Measurements from ENCODE around the gene EIF3C.
"Not testable (repeated sequence)": the region's sequence is repeated elsewhere in the genome, so short reads cannot be mapped to it uniquely, and the experiment has no call there.

EIF3C gene

DNA sequence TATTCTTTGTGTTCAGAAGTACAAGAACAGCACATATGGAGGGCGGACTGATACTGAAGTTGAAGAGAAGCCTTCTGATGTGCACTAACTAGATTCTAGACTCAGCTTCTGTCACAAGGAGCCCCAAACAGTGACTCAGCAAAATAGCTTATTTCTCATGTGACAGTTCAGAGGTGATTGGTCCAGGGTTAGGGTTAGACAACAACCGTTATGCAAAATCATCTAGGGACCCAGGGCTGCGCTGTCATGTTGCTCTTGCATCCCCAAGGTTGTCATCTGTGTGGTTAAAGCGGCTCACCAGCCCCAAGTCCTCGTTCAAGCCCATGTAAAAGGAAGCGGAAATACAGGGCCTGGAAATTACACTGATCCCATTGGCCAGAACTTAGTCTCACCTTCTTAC lies 70.4 kb downstream of the EIF3C start:
- not testable (repeated sequence) for H3K4me1 ChIP-seq (ENCODE audit: insufficient read depth, poor library complexity, severe bottlenecking); H3K9me3 ChIP-seq (ENCODE audit: severe bottlenecking); H3K27ac ChIP-seq (ENCODE audit: poor library complexity, severe bottlenecking); DNase-seq (ENCODE audit: low spot score); ATAC-seq (ENCODE audit: low read depth); H3K27me3 ChIP-seq (ENCODE audit: insufficient read depth, poor library complexity, severe bottlenecking); H3K36me3 ChIP-seq (ENCODE audit: low read depth); H3K4me3 ChIP-seq (ENCODE audit: severe bottlenecking)

DNA sequence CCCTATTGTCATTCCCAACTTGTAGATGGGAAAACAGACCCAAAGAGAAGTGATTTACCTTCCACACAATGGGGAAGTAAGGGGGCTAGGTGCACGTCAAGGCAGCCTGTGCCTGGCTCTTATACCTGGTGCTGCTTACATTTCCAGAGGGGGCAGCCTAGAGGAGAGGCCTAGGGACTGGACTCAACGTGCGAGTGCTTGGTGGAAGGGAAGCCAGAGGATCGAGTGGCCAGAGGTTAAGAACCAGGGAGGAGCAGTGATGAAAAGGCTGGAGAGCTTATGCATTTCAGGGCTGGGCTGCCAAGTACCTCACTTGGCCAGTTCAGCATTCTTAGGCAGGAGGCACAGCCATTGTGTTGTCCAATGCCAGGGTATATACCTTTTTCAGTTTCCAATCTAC lies 71.1 kb downstream of the EIF3C start:
- not testable (repeated sequence) for H3K4me1 ChIP-seq (ENCODE audit: insufficient read depth, poor library complexity, severe bottlenecking); H3K36me3 ChIP-seq (ENCODE audit: low read depth); H3K9me3 ChIP-seq (ENCODE audit: severe bottlenecking); DNase-seq (ENCODE audit: low spot score); ATAC-seq (ENCODE audit: low read depth); H3K27ac ChIP-seq (ENCODE audit: poor library complexity, severe bottlenecking); H3K4me3 ChIP-seq (ENCODE audit: severe bottlenecking); H3K27me3 ChIP-seq (ENCODE audit: insufficient read depth, poor library complexity, severe bottlenecking)

All from RWPE2 (cell line).